Activated naive CD4-positive, alpha-beta T cell treated with anti-CD3 and anti-CD28 coated beads, Interleukin-2, amount 10 ng/mL, durations not matched to agents 7 days and 5 days (primary cell): ENCODE data around the gene SLC10A6.

Experiments
- CTCF ChIA-PET: fragments of 350-600 bp; sonication (Branson Sonifier 250); formaldehyde crosslinking; loops from one replicate; lab custom pipeline; 2021; ENCODE audit warnings: antibody characterized with exemption; lab: Charles Lee
- DNase-seq: peaks from one replicate; pipeline ENCODE4 v3.0.0-alpha.2; 2020
- H3K27ac Mint-ChIP-seq: one replicate; pipeline ENCODE4 v1.8.0; 2021; ENCODE audit warnings: mild to moderate bottlenecking, moderate library complexity, mixed read lengths
- H3K27me3 Mint-ChIP-seq: one replicate; pipeline ENCODE4 v1.8.0; 2021; ENCODE audit warnings: mild to moderate bottlenecking, mixed read lengths
- H3K36me3 Mint-ChIP-seq: one replicate; pipeline ENCODE4 v1.8.0; 2021; ENCODE audit warnings: mixed read lengths
- H3K4me1 Mint-ChIP-seq: one replicate; pipeline ENCODE4 v1.8.0; 2021; ENCODE audit warnings: mixed read lengths
- H3K4me3 Mint-ChIP-seq: one replicate; pipeline ENCODE4 v1.8.0; 2021; ENCODE audit warnings: mild to moderate bottlenecking, moderate library complexity, mixed read lengths
- H3K9me3 Mint-ChIP-seq: one replicate; pipeline ENCODE4 v1.8.0; 2021; ENCODE audit warnings: mixed read lengths

SLC10A6 gene

DNA sequence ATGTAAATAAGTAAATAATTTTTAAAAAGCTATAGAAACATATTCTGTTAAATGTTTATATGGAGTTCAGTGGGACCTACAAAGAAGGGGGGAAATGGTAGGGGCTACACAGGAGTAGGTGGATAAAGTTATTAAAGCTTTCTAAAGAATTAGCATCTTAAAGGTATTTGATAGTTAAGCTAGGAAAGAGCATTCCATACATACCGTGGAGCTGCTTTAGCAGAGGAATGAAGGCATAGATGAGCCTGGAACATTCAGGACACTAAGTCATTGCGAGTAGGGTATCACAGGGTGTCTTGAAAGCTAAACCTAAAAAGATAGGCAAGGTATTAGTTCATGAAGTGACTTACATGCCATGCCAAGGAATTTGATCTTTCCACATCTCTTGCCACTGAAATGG is 60.4 kb downstream of the SLC10A6 start:
- no peaks in the 10 kb centered on the region for H3K4me1 Mint-ChIP-seq
- H3K36me3 Mint-ChIP-seq = no peaks in the 10 kb centered on the region
- H3K27me3 Mint-ChIP-seq = no peaks in the 10 kb centered on the region
- no peak overlapping the region for H3K4me3 Mint-ChIP-seq
- no peak overlapping the region for H3K27ac Mint-ChIP-seq
- CTCF ChIA-PET = no interaction called here
- DNase-seq = no peak
- H3K9me3 Mint-ChIP-seq = no peaks in the 10 kb centered on the region

DNA sequence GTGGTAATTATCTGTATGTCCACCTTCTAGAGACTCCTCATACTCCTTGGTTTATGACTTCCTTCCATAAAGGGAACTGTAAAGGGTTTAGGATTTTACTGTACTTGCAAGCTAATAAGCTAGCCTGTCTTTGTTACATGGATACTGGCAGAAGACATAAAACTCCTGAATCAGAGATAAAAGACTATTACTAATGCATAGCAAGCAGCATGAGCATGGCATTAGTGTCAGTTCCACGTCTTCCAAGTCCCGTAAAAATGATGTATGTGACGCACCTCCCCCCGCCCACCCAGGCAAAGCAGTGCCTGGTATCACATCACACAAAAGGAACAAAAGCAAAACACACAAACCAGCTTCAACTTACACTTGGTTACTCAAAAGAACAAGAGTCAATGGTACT is 71.0 kb downstream of the SLC10A6 start:
- no peaks in the 10 kb centered on the region for H3K9me3 Mint-ChIP-seq
- no peaks in the 10 kb centered on the region for H3K4me1 Mint-ChIP-seq
- H3K4me3 Mint-ChIP-seq = no peak overlapping the region
- H3K27me3 Mint-ChIP-seq = no peaks in the 10 kb centered on the region
- CTCF ChIA-PET = interaction anchor here (1.2 kb wide), 1 partner anchor 12 kb away, joined by 3 read pairs; no protein-coding TSS in a partner anchor
- no peak overlapping the region for H3K27ac Mint-ChIP-seq
- no peaks in the 10 kb centered on the region for H3K36me3 Mint-ChIP-seq
- DNase-seq = no peak

DNA sequence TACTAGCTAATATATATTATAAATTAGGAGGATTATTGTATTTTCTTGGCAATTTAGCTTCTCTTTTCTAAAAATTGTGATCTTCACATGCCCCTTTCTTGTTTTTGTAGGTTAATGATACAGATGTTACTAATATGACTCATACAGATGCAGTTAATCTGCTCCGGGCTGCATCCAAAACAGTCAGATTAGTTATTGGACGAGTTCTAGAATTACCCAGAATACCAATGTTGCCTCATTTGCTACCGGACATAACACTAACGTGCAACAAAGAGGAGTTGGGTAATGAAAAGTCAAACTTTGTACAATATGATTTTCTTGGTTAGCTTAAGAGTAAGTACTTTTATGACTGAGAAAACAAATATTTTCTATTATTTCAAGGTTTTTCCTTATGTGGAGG is 74.1 kb downstream of the SLC10A6 start:
- no peak for DNase-seq
- no peak overlapping the region for H3K27ac Mint-ChIP-seq
- CTCF ChIA-PET = no interaction called here
- no peaks in the 10 kb centered on the region for H3K27me3 Mint-ChIP-seq
- H3K4me3 Mint-ChIP-seq = no peak overlapping the region
- no peaks in the 10 kb centered on the region for H3K9me3 Mint-ChIP-seq
- no peaks in the 10 kb centered on the region for H3K4me1 Mint-ChIP-seq
- H3K36me3 Mint-ChIP-seq = no peaks in the 10 kb centered on the region
